SK-N-SH (cell line): Measurements from ENCODE around the gene PPP1R16B. TPM values are rescaled to one million over a fixed set of nuclear protein-coding genes. Genes with fewer than 3 reads are reported as not detected.

Experiments
- CTCF ChIA-PET: fragments of 300-600, 350-600 bp; formaldehyde crosslinking; extraction: SDS; loops from one replicate; lab custom pipeline; 2021; lab: Yijun Ruan, JAX
- POLR2A ChIA-PET: fragments of 350-600 bp; sonication (Branson Sonifier 250); formaldehyde crosslinking; extraction: SDS; loops from one replicate; lab custom pipeline; 2020; ENCODE audit warnings: antibody characterized with exemption, inconsistent platforms; lab: Yijun Ruan, JAX
- DNase-seq: peaks from one replicate; pipeline ENCODE4 v3.0.0; 2012
- H2AFZ ChIP-seq: fragments of 200-600 bp; sonication (generic); 2 replicates; pipeline ENCODE4 v1.8.1; 2016; ENCODE audit warnings: antibody characterized with exemption, mild to moderate bottlenecking, low read depth
- H3F3A ChIP-seq: fragments of 200-600 bp; sonication (generic); replicated peaks from 2 replicates; pipeline ENCODE3; 2016; ENCODE audit warnings: antibody characterized with exemption, mild to moderate bottlenecking; ENCODE audit not compliant: insufficient read depth
- H3K27ac ChIP-seq, 2 experiments: fragments of 200-500 bp in 1 of 2; fragments of 200-600 bp in 1 of 2; sonication (Bioruptor generic) in 1 of 2; sonication (generic), shearing (Covaris generic) in 1 of 2; 2 replicates each; pipeline versions ENCODE4 v1.5.1 to v1.6.1; 2014 to 2016; ENCODE audit warnings: low read depth in 2 of 2, inconsistent platforms in 1 of 2, low read length in 1 of 2, mild to moderate bottlenecking in 1 of 2, mixed read lengths in 1 of 2
- H3K27me3 ChIP-seq: fragments of 200-600 bp; sonication (generic), shearing (Covaris generic); 2 replicates; pipeline ENCODE4 v1.6.1; 2016; ENCODE audit warnings: mixed run types; ENCODE audit not compliant: insufficient read depth
- H3K36me3 ChIP-seq, 2 experiments: fragments of 200-500 bp in 1 of 2; fragments of 200-600 bp in 1 of 2; sonication (Bioruptor generic) in 1 of 2; sonication (generic) in 1 of 2; replicated peaks in 1 of 2; 2 replicates each; pipeline versions ENCODE3 to v1.5.1; 2014 to 2016; ENCODE audit warnings: low read length in 1 of 2, mild to moderate bottlenecking in 1 of 2; ENCODE audit not compliant: insufficient read depth in 2 of 2, control insufficient read depth in 1 of 2
- H3K4me1 ChIP-seq, 2 experiments: fragments of 200-500 bp in 1 of 2; fragments of 200-600 bp in 1 of 2; sonication (Bioruptor generic) in 1 of 2; sonication (generic), shearing (Covaris generic) in 1 of 2; 2 replicates each; pipeline versions ENCODE4 v1.5.1 to v1.6.1; 2014 to 2016; ENCODE audit warnings: low read depth in 1 of 2, low read length in 1 of 2, mixed run types in 1 of 2; ENCODE audit not compliant: insufficient read depth in 2 of 2, control insufficient read depth in 1 of 2
- H3K4me2 ChIP-seq: fragments of 200-600 bp; sonication (generic), shearing (Covaris generic); 2 replicates; pipeline ENCODE4 v1.6.1; 2017; ENCODE audit warnings: mixed run types
- H3K4me3 ChIP-seq, 2 experiments: fragments of 200-500 bp in 1 of 2; fragments of 200-600 bp in 1 of 2; sonication (Bioruptor generic) in 1 of 2; sonication (generic), shearing (Covaris generic) in 1 of 2; 2 replicates each; pipeline versions ENCODE4 v1.5.1 to v1.8.1; 2014 to 2016; ENCODE audit warnings: low read depth in 2 of 2, inconsistent platforms in 1 of 2, low read length in 1 of 2, mild to moderate bottlenecking in 1 of 2, mixed read lengths in 1 of 2, moderate library complexity in 1 of 2
- H3K79me2 ChIP-seq: fragments of 200-600 bp; sonication (generic); 2 replicates; pipeline ENCODE4 v1.8.1; 2017; ENCODE audit warnings: mild to moderate bottlenecking; ENCODE audit not compliant: insufficient read depth
- H3K9ac ChIP-seq: fragments of 200-600 bp; sonication (generic); 2 replicates; pipeline ENCODE4 v1.6.1; 2017; ENCODE audit warnings: mixed run types
- H3K9me2 ChIP-seq: fragments of 200-600 bp; sonication (generic); 2 replicates; pipeline ENCODE4 v1.6.1; 2017; ENCODE audit warnings: mixed run types
- H3K9me3 ChIP-seq: fragments of 200-600 bp; sonication (generic); 2 replicates; pipeline ENCODE4 v1.6.1; 2017; ENCODE audit warnings: mixed run types, mild to moderate bottlenecking, moderate library complexity
- H4K20me1 ChIP-seq: fragments of 200-600 bp; sonication (generic); 2 replicates; pipeline ENCODE4 v1.6.1; 2017; ENCODE audit warnings: mild to moderate bottlenecking, mixed run types; ENCODE audit not compliant: insufficient read depth
- ELF1 ChIP-seq: IDR thresholded peaks from 2 replicates; pipeline ENCODE4 v1.4.0; 2012
- EP300 ChIP-seq, 2 experiments: IDR thresholded peaks; 2 replicates each; pipeline versions ENCODE4 v1.4.0 to v1.6.1; 2012; ENCODE audit warnings: borderline replicate concordance in 1 of 2, low read depth in 1 of 2, low read length in 1 of 2
- FOSL2 ChIP-seq: IDR thresholded peaks from 2 replicates; pipeline ENCODE4 v1.4.0; 2012; ENCODE audit warnings: low read depth, mild to moderate bottlenecking, moderate library complexity, borderline replicate concordance
- FOXJ3 ChIP-seq: sonication (generic); formaldehyde crosslinking; IDR thresholded peaks from 2 replicates; pipeline ENCODE4 v1.5.1; 2020; ENCODE audit warnings: mild to moderate bottlenecking, missing genetic modification reagents
- FOXM1 ChIP-seq: IDR thresholded peaks from 2 replicates; pipeline ENCODE4 v1.4.0; 2012; ENCODE audit warnings: low read depth, mild to moderate bottlenecking
- GABPA ChIP-seq: IDR thresholded peaks from 2 replicates; pipeline ENCODE4 v1.4.0; 2012; ENCODE audit warnings: low read depth, mild to moderate bottlenecking
- GATA2 ChIP-seq: sonication (generic); formaldehyde crosslinking; IDR thresholded peaks from 2 replicates; pipeline ENCODE4 v1.5.0; 2020; ENCODE audit warnings: mild to moderate bottlenecking, missing genetic modification reagents
- NFIC ChIP-seq: IDR thresholded peaks from 2 replicates; pipeline ENCODE4 v1.4.0; 2012; ENCODE audit warnings: borderline replicate concordance
- SIN3A ChIP-seq: IDR thresholded peaks from 2 replicates; pipeline ENCODE4 v1.6.1; 2012; ENCODE audit warnings: low read depth, mild to moderate bottlenecking, low read length, moderate library complexity, borderline replicate concordance
- TEAD4 ChIP-seq: IDR thresholded peaks from 2 replicates; pipeline ENCODE4 v1.4.0; 2012; ENCODE audit warnings: mild to moderate bottlenecking, borderline replicate concordance; ENCODE audit not compliant: insufficient read depth
- YY1 ChIP-seq: IDR thresholded peaks from 2 replicates; pipeline ENCODE4 v1.4.0; 2012; ENCODE audit warnings: low read depth, mild to moderate bottlenecking
- polyA plus RNA-seq, 3 experiments: library from polyadenylated mRNA; depleted of rRNA; stranded (reverse); fragments of >200 nt; gene quantifications; 2 replicates each; pipeline ENCODE4 v1.2.3, GENCODE V29; 2012
- TF ChIP-seq, protein P1 (sequence below): IDR thresholded peaks from 2 replicates; pipeline ENCODE4; 2012
- TF ChIP-seq, protein P2 (sequence below): fragments of 150-350 bp; IDR thresholded peaks from 2 replicates; pipeline ENCODE4 v1.6.1; 2017; ENCODE audit warnings: antibody characterized with exemption, low read length, low read depth, borderline replicate concordance
- TF ChIP-seq, protein P3 (sequence below): fragments of 200-600 bp; sonication (generic); IDR thresholded peaks from 2 replicates; pipeline ENCODE4 v1.6.1; 2017; ENCODE audit warnings: antibody characterized with exemption, mild to moderate bottlenecking, moderate library complexity
- TF ChIP-seq, protein P4 (sequence below): IDR thresholded peaks from 2 replicates; pipeline ENCODE4 v1.4.0; 2012; ENCODE audit warnings: low read depth, borderline replicate concordance

Gene PPP1R16B
- polyA plus RNA-seq, 1 of the 3 experiments (the other 2 are of a cell fraction) = 0.28 TPM

DNA sequence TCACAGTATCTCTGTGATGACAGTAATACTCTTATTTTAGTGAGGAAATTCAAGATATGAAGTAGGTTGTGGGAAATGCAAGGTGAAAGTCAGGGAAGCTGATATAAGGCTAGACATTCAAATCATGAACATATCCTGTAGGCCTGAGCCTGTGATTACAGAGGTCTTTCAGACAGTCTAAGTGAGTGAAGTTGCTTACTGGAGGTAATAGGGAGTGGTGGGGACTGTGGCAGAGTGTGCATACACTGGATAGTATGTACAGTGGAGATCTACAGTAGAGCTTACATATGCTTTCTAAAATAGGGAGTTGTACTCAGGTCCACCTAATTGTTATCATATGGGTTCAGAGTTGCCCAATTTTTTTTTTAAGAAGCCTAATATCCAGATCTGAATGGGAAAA lies 159.8 kb downstream of the PPP1R16B start:
- peaks cover 21% of the 10 kb centered on the region for H3F3A ChIP-seq
- no peak overlapping the region for H3K27ac ChIP-seq
- peaks cover 65% of the 10 kb centered on the region for H3K79me2 ChIP-seq
- H3K4me3 ChIP-seq = no peak overlapping the region
- ChIA-PET POLR2A (no interaction called here), CTCF (no interaction called here)
- no peak overlapping the region for H3K9ac ChIP-seq
- H3K27me3 ChIP-seq = no peaks in the 10 kb centered on the region
- no peak for TF ChIP-seq SIN3A
- TF ChIP-seq, protein P1, sequence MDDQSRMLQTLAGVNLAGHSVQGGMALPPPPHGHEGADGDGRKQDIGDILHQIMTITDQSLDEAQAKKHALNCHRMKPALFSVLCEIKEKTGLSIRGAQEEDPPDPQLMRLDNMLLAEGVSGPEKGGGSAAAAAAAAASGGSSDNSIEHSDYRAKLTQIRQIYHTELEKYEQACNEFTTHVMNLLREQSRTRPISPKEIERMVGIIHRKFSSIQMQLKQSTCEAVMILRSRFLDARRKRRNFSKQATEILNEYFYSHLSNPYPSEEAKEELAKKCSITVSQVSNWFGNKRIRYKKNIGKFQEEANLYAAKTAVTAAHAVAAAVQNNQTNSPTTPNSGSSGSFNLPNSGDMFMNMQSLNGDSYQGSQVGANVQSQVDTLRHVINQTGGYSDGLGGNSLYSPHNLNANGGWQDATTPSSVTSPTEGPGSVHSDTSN = no peak
- no peak for TF ChIP-seq FOXM1
- TF ChIP-seq TEAD4 = no peak
- TF ChIP-seq, protein P2, sequence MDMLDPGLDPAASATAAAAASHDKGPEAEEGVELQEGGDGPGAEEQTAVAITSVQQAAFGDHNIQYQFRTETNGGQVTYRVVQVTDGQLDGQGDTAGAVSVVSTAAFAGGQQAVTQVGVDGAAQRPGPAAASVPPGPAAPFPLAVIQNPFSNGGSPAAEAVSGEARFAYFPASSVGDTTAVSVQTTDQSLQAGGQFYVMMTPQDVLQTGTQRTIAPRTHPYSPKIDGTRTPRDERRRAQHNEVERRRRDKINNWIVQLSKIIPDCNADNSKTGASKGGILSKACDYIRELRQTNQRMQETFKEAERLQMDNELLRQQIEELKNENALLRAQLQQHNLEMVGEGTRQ = no peak
- TF ChIP-seq GATA2 = no peak
- TF ChIP-seq, protein P3, sequence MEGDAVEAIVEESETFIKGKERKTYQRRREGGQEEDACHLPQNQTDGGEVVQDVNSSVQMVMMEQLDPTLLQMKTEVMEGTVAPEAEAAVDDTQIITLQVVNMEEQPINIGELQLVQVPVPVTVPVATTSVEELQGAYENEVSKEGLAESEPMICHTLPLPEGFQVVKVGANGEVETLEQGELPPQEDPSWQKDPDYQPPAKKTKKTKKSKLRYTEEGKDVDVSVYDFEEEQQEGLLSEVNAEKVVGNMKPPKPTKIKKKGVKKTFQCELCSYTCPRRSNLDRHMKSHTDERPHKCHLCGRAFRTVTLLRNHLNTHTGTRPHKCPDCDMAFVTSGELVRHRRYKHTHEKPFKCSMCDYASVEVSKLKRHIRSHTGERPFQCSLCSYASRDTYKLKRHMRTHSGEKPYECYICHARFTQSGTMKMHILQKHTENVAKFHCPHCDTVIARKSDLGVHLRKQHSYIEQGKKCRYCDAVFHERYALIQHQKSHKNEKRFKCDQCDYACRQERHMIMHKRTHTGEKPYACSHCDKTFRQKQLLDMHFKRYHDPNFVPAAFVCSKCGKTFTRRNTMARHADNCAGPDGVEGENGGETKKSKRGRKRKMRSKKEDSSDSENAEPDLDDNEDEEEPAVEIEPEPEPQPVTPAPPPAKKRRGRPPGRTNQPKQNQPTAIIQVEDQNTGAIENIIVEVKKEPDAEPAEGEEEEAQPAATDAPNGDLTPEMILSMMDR = no peak
- no peak for TF ChIP-seq GABPA
- no peak for TF ChIP-seq FOXJ3
- no peak for TF ChIP-seq FOSL2
- TF ChIP-seq, protein P4, sequence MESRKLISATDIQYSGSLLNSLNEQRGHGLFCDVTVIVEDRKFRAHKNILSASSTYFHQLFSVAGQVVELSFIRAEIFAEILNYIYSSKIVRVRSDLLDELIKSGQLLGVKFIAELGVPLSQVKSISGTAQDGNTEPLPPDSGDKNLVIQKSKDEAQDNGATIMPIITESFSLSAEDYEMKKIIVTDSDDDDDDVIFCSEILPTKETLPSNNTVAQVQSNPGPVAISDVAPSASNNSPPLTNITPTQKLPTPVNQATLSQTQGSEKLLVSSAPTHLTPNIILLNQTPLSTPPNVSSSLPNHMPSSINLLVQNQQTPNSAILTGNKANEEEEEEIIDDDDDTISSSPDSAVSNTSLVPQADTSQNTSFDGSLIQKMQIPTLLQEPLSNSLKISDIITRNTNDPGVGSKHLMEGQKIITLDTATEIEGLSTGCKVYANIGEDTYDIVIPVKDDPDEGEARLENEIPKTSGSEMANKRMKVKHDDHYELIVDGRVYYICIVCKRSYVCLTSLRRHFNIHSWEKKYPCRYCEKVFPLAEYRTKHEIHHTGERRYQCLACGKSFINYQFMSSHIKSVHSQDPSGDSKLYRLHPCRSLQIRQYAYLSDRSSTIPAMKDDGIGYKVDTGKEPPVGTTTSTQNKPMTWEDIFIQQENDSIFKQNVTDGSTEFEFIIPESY = no peak
- no peak for TF ChIP-seq EP300 (IDR thresholded peaks at IDR 0.05; ENCODE audit: borderline replicate concordance in 1 of 2, low read depth in 1 of 2, low read length in 1 of 2)
- TF ChIP-seq YY1 = no peak
- TF ChIP-seq ELF1 = no peak
- no peak for TF ChIP-seq NFIC
- no peak for DNase-seq
- H3K4me1 ChIP-seq = peaks cover 9 to 15% of the 10 kb centered on the region in 2 experiments; a peak in 3 of 4 replicates
- no peaks in the 10 kb centered on the region for H4K20me1 ChIP-seq
- no peak overlapping the region for H3K4me2 ChIP-seq
- H3K36me3 ChIP-seq = peaks cover 7 to 17% of the 10 kb centered on the region in 2 experiments
- no peaks in the 10 kb centered on the region for H3K9me3 ChIP-seq
- no peak overlapping the region for H2AFZ ChIP-seq
- no peaks in the 10 kb centered on the region for H3K9me2 ChIP-seq
